ENCODE results near the gene ARHGAP23.

DNA sequence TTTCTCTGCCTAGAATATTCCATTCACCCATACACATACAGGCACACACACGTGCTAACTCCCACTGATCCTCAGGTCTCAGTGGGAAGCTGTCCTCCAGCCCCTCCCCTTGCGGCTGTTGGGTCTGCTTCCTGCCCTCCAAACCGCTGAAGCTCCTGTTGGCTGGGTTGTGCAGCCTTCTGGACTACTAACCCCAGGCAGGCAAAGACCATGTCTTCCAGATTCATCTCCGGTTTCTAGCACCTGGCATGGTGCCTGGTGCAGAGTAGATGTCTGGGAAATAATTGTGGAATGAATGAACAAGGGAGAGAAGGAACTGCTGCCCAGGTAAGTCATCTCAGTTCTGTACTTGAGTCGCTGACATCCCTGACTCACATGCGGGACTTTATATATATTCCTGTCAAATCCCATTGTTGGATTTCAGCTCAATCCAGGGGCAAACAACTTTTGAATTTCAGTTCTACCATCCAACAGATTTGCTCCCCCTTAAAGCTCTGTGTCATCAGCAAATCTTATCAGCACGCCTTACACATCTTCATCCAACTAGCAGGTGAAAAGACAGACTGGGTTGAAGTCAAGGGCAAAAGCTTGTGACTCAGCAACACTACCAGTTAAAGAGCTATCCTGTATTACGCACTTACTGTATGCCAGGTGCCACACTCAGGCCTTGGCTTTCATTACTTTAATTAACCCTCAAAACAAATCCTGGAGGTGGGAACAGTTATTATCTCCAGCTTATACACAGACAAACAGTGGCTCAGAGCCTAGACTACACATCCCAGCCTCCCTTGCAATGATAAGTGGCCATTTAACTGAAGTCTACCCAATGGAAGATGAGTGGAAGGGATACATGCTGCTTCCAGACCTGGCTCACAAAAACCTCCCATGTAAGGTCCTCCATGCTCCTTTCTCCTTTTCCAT, 126.4 kb downstream of the ARHGAP23 start:
- TF ChIP-seq, protein P1, sequence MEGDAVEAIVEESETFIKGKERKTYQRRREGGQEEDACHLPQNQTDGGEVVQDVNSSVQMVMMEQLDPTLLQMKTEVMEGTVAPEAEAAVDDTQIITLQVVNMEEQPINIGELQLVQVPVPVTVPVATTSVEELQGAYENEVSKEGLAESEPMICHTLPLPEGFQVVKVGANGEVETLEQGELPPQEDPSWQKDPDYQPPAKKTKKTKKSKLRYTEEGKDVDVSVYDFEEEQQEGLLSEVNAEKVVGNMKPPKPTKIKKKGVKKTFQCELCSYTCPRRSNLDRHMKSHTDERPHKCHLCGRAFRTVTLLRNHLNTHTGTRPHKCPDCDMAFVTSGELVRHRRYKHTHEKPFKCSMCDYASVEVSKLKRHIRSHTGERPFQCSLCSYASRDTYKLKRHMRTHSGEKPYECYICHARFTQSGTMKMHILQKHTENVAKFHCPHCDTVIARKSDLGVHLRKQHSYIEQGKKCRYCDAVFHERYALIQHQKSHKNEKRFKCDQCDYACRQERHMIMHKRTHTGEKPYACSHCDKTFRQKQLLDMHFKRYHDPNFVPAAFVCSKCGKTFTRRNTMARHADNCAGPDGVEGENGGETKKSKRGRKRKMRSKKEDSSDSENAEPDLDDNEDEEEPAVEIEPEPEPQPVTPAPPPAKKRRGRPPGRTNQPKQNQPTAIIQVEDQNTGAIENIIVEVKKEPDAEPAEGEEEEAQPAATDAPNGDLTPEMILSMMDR (IDR thresholded peaks at IDR 0.05), result no peak
- no peak for TF ChIP-seq POLR2A (IDR thresholded peaks at IDR 0.05)
